ENCODE data around the gene MON1B. TPM values are rescaled to one million over a fixed set of nuclear protein-coding genes. Genes with fewer than 3 reads are reported as not detected.
"Not testable (repeated sequence)": the region's sequence is repeated elsewhere in the genome, so short reads cannot be mapped to it uniquely, and the experiment has no call there.

The MON1B gene
- total RNA-seq, 2 donors from 2014 or later: 61.3 to 65.6 TPM

GRCh38 chr16:77234611-77235010, 43.6 kb downstream of the MON1B start:
- H3K9me3 ChIP-seq (ENCODE audit: control insufficient read depth, low read length, poor library complexity, severe bottlenecking): no peaks in the 10 kb centered on the region
- DNase-seq (no peak), ATAC-seq (no peak)
- no peaks in the 10 kb centered on the region for H3K36me3 Mint-ChIP-seq (ENCODE audit: low read depth)
- peaks cover 46% of the 10 kb centered on the region for H3K27me3 Mint-ChIP-seq
- H3K4me3 Mint-ChIP-seq: no peak overlapping the region
- no peak overlapping the region for H3K27ac Mint-ChIP-seq
- peaks cover 3% of the 10 kb centered on the region for H3K4me1 Mint-ChIP-seq

DNA sequence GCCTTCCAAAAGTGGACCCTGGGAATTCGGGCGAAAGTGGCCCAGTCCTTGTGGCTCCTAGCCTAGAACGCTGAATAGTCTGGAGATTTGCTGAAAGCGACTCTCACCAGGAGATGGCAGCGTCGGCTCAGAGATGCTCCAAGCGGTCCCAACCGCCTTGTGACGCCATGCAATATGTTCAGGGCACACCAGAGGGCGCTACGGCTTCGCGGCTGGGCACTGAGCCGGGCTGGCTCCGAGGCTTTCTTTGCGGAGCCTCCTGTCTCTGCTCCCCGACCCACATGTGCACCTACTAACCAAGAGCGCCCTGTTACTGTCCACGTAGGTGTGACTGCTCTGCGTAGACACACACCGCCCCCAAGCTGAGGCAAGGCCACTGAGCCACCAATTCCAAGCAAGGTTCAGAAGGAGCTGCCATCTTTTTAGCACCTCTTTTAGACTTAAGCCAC, 45.1 kb downstream of the MON1B start:
- H3K9me3 ChIP-seq (ENCODE audit: control insufficient read depth, low read length, poor library complexity, severe bottlenecking): no peaks in the 10 kb centered on the region

DNA sequence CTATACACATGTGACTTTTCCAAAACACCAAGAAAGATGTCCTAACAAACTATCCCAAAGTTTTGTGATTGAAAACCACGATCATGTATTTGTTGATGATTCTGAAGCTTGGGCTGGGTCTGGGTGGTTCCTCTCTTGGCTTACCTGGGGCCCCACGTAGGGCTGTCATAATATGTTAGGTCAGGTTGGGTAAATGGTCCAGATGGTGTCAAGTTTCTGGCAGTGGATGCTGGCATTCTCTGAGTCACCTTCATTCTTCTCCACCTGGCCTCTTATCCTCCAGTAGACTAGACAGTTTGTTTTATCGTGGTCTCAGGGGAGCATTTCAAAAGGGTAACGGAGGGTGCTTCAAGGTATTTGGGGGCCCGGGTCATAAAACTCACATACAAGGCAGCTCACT, 47.6 kb downstream of the MON1B start:
- no peak for ATAC-seq
- H3K36me3 Mint-ChIP-seq (ENCODE audit: low read depth): no peaks in the 10 kb centered on the region

More for the DNA sequence above, 45.1 kb downstream of the MON1B start:
- peaks cover 40% of the 10 kb centered on the region for H3K27me3 Mint-ChIP-seq
- peak overlapping the region; percentile 69 for H3K4me3 Mint-ChIP-seq
- no peaks in the 10 kb centered on the region for H3K36me3 Mint-ChIP-seq (ENCODE audit: low read depth)
- H3K4me1 Mint-ChIP-seq: peaks cover 3% of the 10 kb centered on the region
- no peak overlapping the region for H3K27ac Mint-ChIP-seq
- DNase-seq: peak; percentile 72 to 85 (median 74)
- peak; percentile 100 for ATAC-seq

GRCh38 chr16:77242471-77242870, 51.5 kb downstream of the MON1B start:
- H3K9me3 ChIP-seq (ENCODE audit: control insufficient read depth, low read length, poor library complexity, severe bottlenecking); DNase-seq; H3K36me3 Mint-ChIP-seq (ENCODE audit: low read depth); ATAC-seq; H3K4me1 Mint-ChIP-seq; H3K27ac Mint-ChIP-seq; H3K4me3 Mint-ChIP-seq: not testable (repeated sequence)
- peaks cover 22% of the 10 kb centered on the region for H3K27me3 Mint-ChIP-seq

More for the DNA sequence above, 47.6 kb downstream of the MON1B start:
- Mint-ChIP-seq H3K4me3 (no peak overlapping the region), H3K27me3 (peaks cover 37% of the 10 kb centered on the region), H3K4me1 (peaks cover 3% of the 10 kb centered on the region), H3K27ac (no peak overlapping the region)
- DNase-seq: no peak
- no peaks in the 10 kb centered on the region for H3K9me3 ChIP-seq (ENCODE audit: control insufficient read depth, low read length, poor library complexity, severe bottlenecking)

DNA sequence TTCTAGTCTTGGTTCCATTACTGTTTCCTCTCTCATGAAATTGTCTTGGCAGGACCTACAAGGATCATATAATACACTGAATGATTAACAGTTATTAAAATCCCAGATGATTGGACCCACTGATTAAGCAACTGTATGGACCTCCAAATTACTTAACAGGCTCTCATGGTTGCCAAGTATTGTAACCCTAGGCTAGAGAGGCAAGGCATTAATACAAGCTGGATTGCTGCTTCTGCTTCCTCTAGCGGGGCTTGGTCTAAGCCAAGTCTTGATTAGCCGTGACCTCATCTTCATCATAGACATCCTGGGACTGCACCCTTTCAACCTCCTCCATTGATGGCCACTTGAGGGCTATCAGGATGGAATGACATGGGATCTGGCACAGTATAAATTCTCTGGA, 55.2 kb downstream of the MON1B start:
- H3K9me3 ChIP-seq (ENCODE audit: control insufficient read depth, low read length, poor library complexity, severe bottlenecking): no peaks in the 10 kb centered on the region
- ATAC-seq: no peak
- no peaks in the 10 kb centered on the region for H3K36me3 Mint-ChIP-seq (ENCODE audit: low read depth)
- H3K4me3 Mint-ChIP-seq: no peak overlapping the region
- peaks cover 18% of the 10 kb centered on the region for H3K27me3 Mint-ChIP-seq
- no peak overlapping the region for H3K27ac Mint-ChIP-seq
- H3K4me1 Mint-ChIP-seq: no peaks in the 10 kb centered on the region
- DNase-seq: no peak

GRCh38 chr16:77250400-77250799, 59.4 kb downstream of the MON1B start:
- peaks cover 18% of the 10 kb centered on the region for H3K27me3 Mint-ChIP-seq
- no peaks in the 10 kb centered on the region for H3K36me3 Mint-ChIP-seq (ENCODE audit: low read depth)
- ATAC-seq: no peak
- H3K4me3 Mint-ChIP-seq: no peak overlapping the region
- H3K4me1 Mint-ChIP-seq: no peaks in the 10 kb centered on the region
- DNase-seq: no peak
- H3K27ac Mint-ChIP-seq: no peak overlapping the region
- H3K9me3 ChIP-seq (ENCODE audit: control insufficient read depth, low read length, poor library complexity, severe bottlenecking): no peaks in the 10 kb centered on the region

Other genes starting within 250 kb of the MON1B start
- gene SYCE1L, start 8.2 kb downstream of the MON1B start, total RNA-seq: 1 to 10 TPM; 3.8 to 4.0 TPM
- not detected for gene ADAMTS18, start 243.8 kb downstream of the MON1B start, total RNA-seq